GM12875 (cell line): ENCODE measurements around the gene ELP4.
"Not testable (repeated sequence)": the region's sequence is repeated elsewhere in the genome, so short reads cannot be mapped to it uniquely, and the experiment has no call there.

Experiments
- H3K4me3 ChIP-seq: one replicate; pipeline ENCODE4 v1.5.1; 2011; ENCODE audit warnings: low read depth, low read length, control low read depth
- CTCF ChIP-seq: IDR thresholded peaks from 2 replicates; pipeline ENCODE4 v1.5.1; 2011; ENCODE audit warnings: low read depth, mild to moderate bottlenecking, control low read depth, inconsistent platforms, low read length, moderate library complexity, borderline replicate concordance; ENCODE audit not compliant: insufficient read depth

Gene ELP4

GRCh38 chr11:31692466-31692865, 182.9 kb downstream of the ELP4 start:
- TF ChIP-seq CTCF, result no peak
- H3K4me3 ChIP-seq, result no peak overlapping the region

- H3K4me3 ChIP-seq, result not testable (repeated sequence)
Observed at GRCh38 chr11:31697049-31697448, 187.5 kb downstream of the ELP4 start.

GRCh38 chr11:31699066-31699465, 189.5 kb downstream of the ELP4 start:
- no peak for TF ChIP-seq CTCF
- H3K4me3 ChIP-seq, result no peak overlapping the region

GRCh38 chr11:31702966-31703365, 193.4 kb downstream of the ELP4 start:
- H3K4me3 ChIP-seq, result no peak overlapping the region
- no peak for TF ChIP-seq CTCF

- H3K4me3 ChIP-seq, result no peak overlapping the region
- no peak for TF ChIP-seq CTCF
Observed at GRCh38 chr11:31706357-31706756, 196.8 kb downstream of the ELP4 start.

- no peak for TF ChIP-seq CTCF
- H3K4me3 ChIP-seq, result no peak overlapping the region
Observed at GRCh38 chr11:31711137-31711536, 201.6 kb downstream of the ELP4 start.

GRCh38 chr11:31712851-31713250, 203.3 kb downstream of the ELP4 start:
- no peak for TF ChIP-seq CTCF
- no peak overlapping the region for H3K4me3 ChIP-seq

- no peak overlapping the region for H3K4me3 ChIP-seq
- no peak for TF ChIP-seq CTCF
Observed at GRCh38 chr11:31714840-31715239, 205.3 kb downstream of the ELP4 start.
